ENCODE results near the gene HCST.

HCST gene

GRCh38 chr19:35931874-35932202, 29.5 kb downstream of the HCST start:
- Histone ChIP-seq H3K9me3 (ENCODE audit: control insufficient read depth, insufficient read depth, low read length) (no peaks in the 10 kb centered on the region), H3K4me1 (ENCODE audit: control insufficient read depth, low read length) (peaks cover 47% of the 10 kb centered on the region), H3K79me2 (ENCODE audit: control insufficient read depth, low read length) (no peaks in the 10 kb centered on the region), H3K4me2 (ENCODE audit: low read length) (peak overlapping the region; percentile 49), H3F3A (ENCODE audit: control insufficient read depth, insufficient read depth) (peaks cover 9% of the 10 kb centered on the region), H3K4me3 (ENCODE audit: low read length) (peak overlapping the region; percentile 35), H3K36me3 (ENCODE audit: control insufficient read depth, low read length) (no peaks in the 10 kb centered on the region), H4K20me1 (ENCODE audit: control insufficient read depth, insufficient read depth, low read depth, low read length) (no peaks in the 10 kb centered on the region), H3K27ac (ENCODE audit: low read depth, low read length) (no peak overlapping the region), H3K9me2 (replicated peaks; ENCODE audit: control insufficient read depth, low read length) (no peaks in the 10 kb centered on the region), H3K27me3 (ENCODE audit: control insufficient read depth, low read length) (peaks cover 14% of the 10 kb centered on the region)
- no peak for TF ChIP-seq EZH2phosphoT487 (IDR thresholded peaks at IDR 0.05; ENCODE audit: borderline replicate concordance, low read length)
- peak; percentile 10 for TF ChIP-seq CTCF (IDR thresholded peaks at IDR 0.05; ENCODE audit: low read depth, low read length, poor library complexity, severe bottlenecking)

GRCh38 chr19:35932291-35932936, 30.1 kb downstream of the HCST start:
- Histone ChIP-seq H3K9me3 (ENCODE audit: control insufficient read depth, insufficient read depth, low read length) (no peaks in the 10 kb centered on the region), H3K36me3 (ENCODE audit: control insufficient read depth, low read length) (no peaks in the 10 kb centered on the region), H3K27me3 (ENCODE audit: control insufficient read depth, low read length) (peaks cover 16% of the 10 kb centered on the region), H4K20me1 (ENCODE audit: control insufficient read depth, insufficient read depth, low read depth, low read length) (no peaks in the 10 kb centered on the region), H3F3A (ENCODE audit: control insufficient read depth, insufficient read depth) (peaks cover 9% of the 10 kb centered on the region), H3K79me2 (ENCODE audit: control insufficient read depth, low read length) (no peaks in the 10 kb centered on the region), H3K4me1 (ENCODE audit: control insufficient read depth, low read length) (peaks cover 52% of the 10 kb centered on the region), H3K9me2 (replicated peaks; ENCODE audit: control insufficient read depth, low read length) (no peaks in the 10 kb centered on the region), H3K27ac (ENCODE audit: low read depth, low read length) (no peak overlapping the region), H3K4me3 (ENCODE audit: low read length) (no peak overlapping the region), H3K4me2 (ENCODE audit: low read length) (peak overlapping the region; percentile 49)
- no peak for TF ChIP-seq EZH2phosphoT487 (IDR thresholded peaks at IDR 0.05; ENCODE audit: borderline replicate concordance, low read length)
- TF ChIP-seq CTCF (IDR thresholded peaks at IDR 0.05; ENCODE audit: low read depth, low read length, poor library complexity, severe bottlenecking): no peak

GRCh38 chr19:35935911-35936737, 33.8 kb downstream of the HCST start, which contains the start of gene LRFN3:
Gene LRFN3, plus strand, starts transcription at chr19:35936374. Its CDS starts 3,052 bp downstream, at chr19:35939426.
- H3F3A ChIP-seq (ENCODE audit: control insufficient read depth, insufficient read depth): no peaks in the 10 kb centered on the region
- H3K79me2 ChIP-seq (ENCODE audit: control insufficient read depth, low read length): no peaks in the 10 kb centered on the region
- H3K9me2 ChIP-seq (replicated peaks; ENCODE audit: control insufficient read depth, low read length): no peaks in the 10 kb centered on the region
- H3K27ac ChIP-seq (ENCODE audit: low read depth, low read length): no peak within 1 kb of the TSS
- no peaks in the 10 kb centered on the region for H4K20me1 ChIP-seq (ENCODE audit: control insufficient read depth, insufficient read depth, low read depth, low read length)
- TF ChIP-seq CTCF (IDR thresholded peaks at IDR 0.05; ENCODE audit: low read depth, low read length, poor library complexity, severe bottlenecking) (no peak), EZH2phosphoT487 (IDR thresholded peaks at IDR 0.05; ENCODE audit: borderline replicate concordance, low read length) (no peak)
- H3K27me3 ChIP-seq (ENCODE audit: control insufficient read depth, low read length): peaks cover 16% of the 10 kb centered on the region
- H3K4me1 ChIP-seq (ENCODE audit: control insufficient read depth, low read length): peaks cover 22% of the 10 kb centered on the region
- H3K4me3 ChIP-seq (ENCODE audit: low read length): peak within 1 kb of the TSS; percentile 77
- H3K9me3 ChIP-seq (ENCODE audit: control insufficient read depth, insufficient read depth, low read length): no peaks in the 10 kb centered on the region
- H3K4me2 ChIP-seq (ENCODE audit: low read length): peak within 1 kb of the TSS; percentile 87
- no peaks in the 10 kb centered on the region for H3K36me3 ChIP-seq (ENCODE audit: control insufficient read depth, low read length)

All from DOHH2 (cell line).